ENCODE results near the gene CRYBG3. TPM values are rescaled to one million over a fixed set of nuclear protein-coding genes. Genes with fewer than 3 reads are reported as not detected.

The CRYBG3 gene
- total RNA-seq, 3 donors from 2014 or later: 13.6 to 71.6 (median 14.5) TPM

- no peak for DNase-seq
Observed at GRCh38 chr3:97804471-97804870, 17.3 kb upstream of the CRYBG3 start.

DNA sequence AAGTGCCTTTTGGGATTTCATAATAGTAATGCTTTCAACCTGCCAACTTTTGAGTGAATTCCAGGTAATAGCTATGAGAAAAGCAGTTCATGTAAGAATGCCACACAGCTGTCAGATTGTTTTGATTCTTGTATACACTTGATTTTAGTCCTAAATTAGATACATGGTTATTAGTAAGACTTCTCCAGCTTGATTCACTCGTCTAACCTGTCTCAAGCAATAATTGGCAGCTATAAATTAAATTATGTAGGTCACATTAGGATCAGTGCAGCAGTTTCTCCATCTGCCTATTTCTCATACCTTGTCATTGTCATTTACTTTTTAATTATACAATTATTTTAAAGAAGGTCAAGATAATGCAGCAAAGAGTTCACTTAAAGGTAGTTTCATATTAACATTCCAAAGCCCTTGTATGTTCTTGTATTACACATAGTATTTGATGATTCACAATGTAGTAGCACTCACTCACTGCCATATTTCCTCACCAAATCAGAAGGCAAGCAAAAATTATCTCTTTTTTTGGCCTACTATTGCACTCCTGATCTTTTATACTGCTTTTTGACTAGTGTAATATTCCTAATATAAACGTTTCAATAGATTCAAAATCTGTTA is 10.9 kb upstream of the CRYBG3 start:
- no peaks in the 10 kb centered on the region for H3K36me3 ChIP-seq (ENCODE audit: low read depth)
- no peaks in the 10 kb centered on the region for H3K9me3 ChIP-seq
- no peak overlapping the region for H3K4me3 ChIP-seq
- no peaks in the 10 kb centered on the region for H3K4me1 ChIP-seq (ENCODE audit: low read depth)
- intact Hi-C loops (cut with DNase I, micrococcal nuclease): no loop called here
- no peak for DNase-seq
- ATAC-seq: no peak
- TF ChIP-seq, protein P1, sequence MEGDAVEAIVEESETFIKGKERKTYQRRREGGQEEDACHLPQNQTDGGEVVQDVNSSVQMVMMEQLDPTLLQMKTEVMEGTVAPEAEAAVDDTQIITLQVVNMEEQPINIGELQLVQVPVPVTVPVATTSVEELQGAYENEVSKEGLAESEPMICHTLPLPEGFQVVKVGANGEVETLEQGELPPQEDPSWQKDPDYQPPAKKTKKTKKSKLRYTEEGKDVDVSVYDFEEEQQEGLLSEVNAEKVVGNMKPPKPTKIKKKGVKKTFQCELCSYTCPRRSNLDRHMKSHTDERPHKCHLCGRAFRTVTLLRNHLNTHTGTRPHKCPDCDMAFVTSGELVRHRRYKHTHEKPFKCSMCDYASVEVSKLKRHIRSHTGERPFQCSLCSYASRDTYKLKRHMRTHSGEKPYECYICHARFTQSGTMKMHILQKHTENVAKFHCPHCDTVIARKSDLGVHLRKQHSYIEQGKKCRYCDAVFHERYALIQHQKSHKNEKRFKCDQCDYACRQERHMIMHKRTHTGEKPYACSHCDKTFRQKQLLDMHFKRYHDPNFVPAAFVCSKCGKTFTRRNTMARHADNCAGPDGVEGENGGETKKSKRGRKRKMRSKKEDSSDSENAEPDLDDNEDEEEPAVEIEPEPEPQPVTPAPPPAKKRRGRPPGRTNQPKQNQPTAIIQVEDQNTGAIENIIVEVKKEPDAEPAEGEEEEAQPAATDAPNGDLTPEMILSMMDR (IDR thresholded peaks at IDR 0.05): no peak

More at GRCh38 chr3:97804471-97804870, 17.3 kb upstream of the CRYBG3 start:
- Histone ChIP-seq H3K36me3 (ENCODE audit: low read depth) (no peaks in the 10 kb centered on the region), H3K4me3 (no peak overlapping the region), H3K4me1 (ENCODE audit: low read depth) (no peaks in the 10 kb centered on the region), H3K9me3 (no peaks in the 10 kb centered on the region)
- intact Hi-C loops (cut with DNase I, micrococcal nuclease): no loop called here
- ATAC-seq: no peak
- TF ChIP-seq, protein P1 (IDR thresholded peaks at IDR 0.05): no peak

GRCh38 chr3:97815149-97815917 is 6.5 kb upstream of the CRYBG3 start:
- no peak for DNase-seq
- no peaks in the 10 kb centered on the region for H3K36me3 ChIP-seq (ENCODE audit: low read depth)
- TF ChIP-seq, protein P1 (IDR thresholded peaks at IDR 0.05): no peak
- intact Hi-C loops (cut with DNase I, micrococcal nuclease): no loop called here
- no peaks in the 10 kb centered on the region for H3K4me1 ChIP-seq (ENCODE audit: low read depth)
- no peaks in the 10 kb centered on the region for H3K9me3 ChIP-seq
- no peak for ATAC-seq
- H3K4me3 ChIP-seq: no peak overlapping the region

- DNase-seq (no peak), ATAC-seq (no peak)
- Histone ChIP-seq H3K36me3 (ENCODE audit: low read depth) (no peaks in the 10 kb centered on the region), H3K4me3 (no peak overlapping the region), H3K4me1 (ENCODE audit: low read depth) (no peaks in the 10 kb centered on the region), H3K9me3 (no peaks in the 10 kb centered on the region)
- intact Hi-C loops (cut with DNase I, micrococcal nuclease): no loop called here
- TF ChIP-seq, protein P1 (IDR thresholded peaks at IDR 0.05): no peak
Observed at GRCh38 chr3:97816811-97817210, 5.0 kb upstream of the CRYBG3 start.

DNA sequence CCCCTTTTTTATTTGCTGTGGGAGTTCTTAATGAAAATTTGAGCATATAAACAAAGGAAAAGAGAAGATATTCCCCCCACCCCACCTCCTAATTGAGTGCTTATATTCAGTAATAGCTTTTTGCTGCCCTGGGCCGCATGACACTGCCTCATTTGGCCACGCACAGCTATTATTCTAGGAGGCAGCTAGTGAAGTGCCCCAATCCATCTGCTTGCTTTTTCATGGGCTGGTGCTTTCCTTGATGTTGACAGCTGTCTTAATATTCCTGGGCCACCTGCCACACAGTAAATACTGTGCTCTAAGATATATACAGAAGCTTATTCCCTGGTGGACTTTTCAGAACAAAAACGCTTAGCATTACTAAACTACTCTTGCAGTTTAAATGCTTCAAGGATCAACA is 3.8 kb upstream of the CRYBG3 start:
- TF ChIP-seq, protein P1 (IDR thresholded peaks at IDR 0.05): no peak
- Histone ChIP-seq H3K36me3 (ENCODE audit: low read depth) (no peaks in the 10 kb centered on the region), H3K4me1 (ENCODE audit: low read depth) (no peaks in the 10 kb centered on the region), H3K9me3 (no peaks in the 10 kb centered on the region), H3K4me3 (no peak overlapping the region)
- ATAC-seq (no peak), DNase-seq (no peak)
- intact Hi-C loops (cut with DNase I, micrococcal nuclease): no loop called here
